HEK293T (cell line): Measurements from ENCODE around the gene MKNK1.

Experiments used
- BHLHE40 ChIP-seq: fragments of 450-650 bp; IDR thresholded peaks from 2 replicates; pipeline ENCODE4 v1.6.1; 2016; ENCODE audit warnings: mild to moderate bottlenecking, moderate library complexity, borderline replicate concordance
- FOXM1 ChIP-seq: fragments of 450-650 bp; IDR thresholded peaks from 2 replicates; pipeline ENCODE4 v1.6.1; 2017; ENCODE audit warnings: mild to moderate bottlenecking, borderline replicate concordance
- SP1 ChIP-seq: fragments of 450-650 bp; IDR thresholded peaks from 2 replicates; pipeline ENCODE4 v1.6.1; 2017
- TARDBP ChIP-seq: fragments of 450-650 bp; IDR thresholded peaks from 2 replicates; pipeline ENCODE4 v1.6.1; 2016
- TF ChIP-seq, protein P1 (sequence below): fragments of 450-650 bp; IDR thresholded peaks from 2 replicates; pipeline ENCODE4 v1.6.1; 2016

DNA sequence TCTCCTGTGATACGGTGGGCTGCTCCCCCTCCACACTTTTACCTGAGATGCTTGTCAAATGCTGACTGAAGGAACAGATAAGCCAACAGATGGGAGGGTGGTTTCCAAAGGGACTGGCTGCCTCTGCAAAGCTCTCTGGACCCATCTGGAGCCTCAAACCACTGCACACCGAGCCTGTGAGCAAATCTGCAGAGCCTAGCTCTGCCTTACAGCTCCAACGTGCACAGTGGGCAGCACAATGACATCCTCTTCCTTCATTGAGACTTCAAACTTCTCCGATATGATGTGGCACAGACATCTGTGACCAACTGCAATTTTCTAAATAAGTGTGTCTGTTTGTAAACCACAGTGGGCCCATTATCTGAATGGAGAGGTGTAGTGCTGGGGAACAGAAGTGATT, 26.4 kb downstream of the MKNK1 start:
- TF ChIP-seq, protein P1, sequence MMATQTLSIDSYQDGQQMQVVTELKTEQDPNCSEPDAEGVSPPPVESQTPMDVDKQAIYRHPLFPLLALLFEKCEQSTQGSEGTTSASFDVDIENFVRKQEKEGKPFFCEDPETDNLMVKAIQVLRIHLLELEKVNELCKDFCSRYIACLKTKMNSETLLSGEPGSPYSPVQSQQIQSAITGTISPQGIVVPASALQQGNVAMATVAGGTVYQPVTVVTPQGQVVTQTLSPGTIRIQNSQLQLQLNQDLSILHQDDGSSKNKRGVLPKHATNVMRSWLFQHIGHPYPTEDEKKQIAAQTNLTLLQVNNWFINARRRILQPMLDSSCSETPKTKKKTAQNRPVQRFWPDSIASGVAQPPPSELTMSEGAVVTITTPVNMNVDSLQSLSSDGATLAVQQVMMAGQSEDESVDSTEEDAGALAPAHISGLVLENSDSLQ: no peak
- TF ChIP-seq FOXM1 (no peak), BHLHE40 (no peak), SP1 (no peak), TARDBP (no peak)
